ENCODE data around the gene ANXA3.

DNA sequence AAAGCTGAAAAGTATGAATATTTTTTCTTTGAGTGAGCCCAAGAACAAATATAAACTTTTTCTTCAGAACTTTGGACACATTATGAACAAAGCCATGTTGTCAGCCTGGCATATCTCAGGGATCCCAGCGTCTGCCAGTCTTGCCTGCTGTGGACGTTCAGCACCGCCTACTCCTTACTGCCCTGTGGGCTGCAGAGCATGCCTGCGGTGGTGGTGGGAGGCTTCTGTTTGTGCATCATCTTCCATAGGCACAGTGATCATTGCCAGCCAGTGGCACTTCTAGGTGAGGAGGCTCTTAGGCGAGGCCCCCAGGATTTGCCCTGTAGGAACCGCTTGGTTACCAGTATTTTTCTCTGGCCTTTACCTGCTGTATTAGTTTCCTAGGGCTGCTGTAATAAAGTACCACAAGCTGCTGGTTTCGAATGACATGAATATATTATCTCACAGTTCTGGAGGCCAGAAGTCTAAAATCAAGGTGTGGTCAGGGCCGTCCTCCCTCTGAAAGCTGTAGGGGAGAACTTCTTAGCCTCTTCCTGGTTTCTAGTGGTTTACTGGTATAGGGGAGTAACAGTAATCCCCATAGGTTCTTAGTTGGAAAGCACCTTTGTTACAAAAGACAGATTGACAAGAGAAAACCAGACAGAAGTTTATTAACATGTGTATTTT is 15.4 kb downstream of the ANXA3 start:
- TF ChIP-seq, protein P1, sequence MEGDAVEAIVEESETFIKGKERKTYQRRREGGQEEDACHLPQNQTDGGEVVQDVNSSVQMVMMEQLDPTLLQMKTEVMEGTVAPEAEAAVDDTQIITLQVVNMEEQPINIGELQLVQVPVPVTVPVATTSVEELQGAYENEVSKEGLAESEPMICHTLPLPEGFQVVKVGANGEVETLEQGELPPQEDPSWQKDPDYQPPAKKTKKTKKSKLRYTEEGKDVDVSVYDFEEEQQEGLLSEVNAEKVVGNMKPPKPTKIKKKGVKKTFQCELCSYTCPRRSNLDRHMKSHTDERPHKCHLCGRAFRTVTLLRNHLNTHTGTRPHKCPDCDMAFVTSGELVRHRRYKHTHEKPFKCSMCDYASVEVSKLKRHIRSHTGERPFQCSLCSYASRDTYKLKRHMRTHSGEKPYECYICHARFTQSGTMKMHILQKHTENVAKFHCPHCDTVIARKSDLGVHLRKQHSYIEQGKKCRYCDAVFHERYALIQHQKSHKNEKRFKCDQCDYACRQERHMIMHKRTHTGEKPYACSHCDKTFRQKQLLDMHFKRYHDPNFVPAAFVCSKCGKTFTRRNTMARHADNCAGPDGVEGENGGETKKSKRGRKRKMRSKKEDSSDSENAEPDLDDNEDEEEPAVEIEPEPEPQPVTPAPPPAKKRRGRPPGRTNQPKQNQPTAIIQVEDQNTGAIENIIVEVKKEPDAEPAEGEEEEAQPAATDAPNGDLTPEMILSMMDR (IDR thresholded peaks at IDR 0.05): no peak
- no peak for TF ChIP-seq POLR2A (IDR thresholded peaks at IDR 0.05)

All from adrenal gland (tissue), 5 donors.